Measurements from ENCODE around the gene ARHGAP28. TPM values are rescaled to one million over a fixed set of nuclear protein-coding genes. Genes with fewer than 3 reads are reported as not detected.

ARHGAP28 gene
- total RNA-seq, 4 donors from 2014 or later, result 1.0 to 39.0 (median 8.7) TPM

- H3K4me1 ChIP-seq, result no peaks in the 10 kb centered on the region
- DNase-seq, result no peak
- no peak overlapping the region for H3K4me3 ChIP-seq
- no peak for TF ChIP-seq CTCF (IDR thresholded peaks at IDR 0.05)
- TF ChIP-seq POLR2A (IDR thresholded peaks at IDR 0.05), result no peak
- no peaks in the 10 kb centered on the region for H3K36me3 ChIP-seq
- H3K27me3 ChIP-seq, result no peaks in the 10 kb centered on the region
- intact Hi-C loops (cut with DNase I; ENCODE audit: low total_unique reads), result no loop called here
- H3K27ac ChIP-seq, result no peak overlapping the region
- H3K9me3 ChIP-seq, result no peaks in the 10 kb centered on the region
These were observed 210.5 kb downstream of the ARHGAP28 start for GRCh38 chr18:6939972-6940371.

GRCh38 chr18:6940451-6940850, 210.9 kb downstream of the ARHGAP28 start:
- no peaks in the 10 kb centered on the region for H3K4me1 ChIP-seq
- H3K9me3 ChIP-seq, result no peaks in the 10 kb centered on the region
- H3K36me3 ChIP-seq, result no peaks in the 10 kb centered on the region
- H3K27ac ChIP-seq, result no peak overlapping the region
- no peak for DNase-seq
- intact Hi-C loops (cut with DNase I; ENCODE audit: low total_unique reads), result no loop called here
- H3K27me3 ChIP-seq, result no peaks in the 10 kb centered on the region
- no peak overlapping the region for H3K4me3 ChIP-seq
- TF ChIP-seq POLR2A (IDR thresholded peaks at IDR 0.05) (no peak), CTCF (IDR thresholded peaks at IDR 0.05) (no peak)

- Histone ChIP-seq H3K4me3 (no peak overlapping the region), H3K27me3 (no peaks in the 10 kb centered on the region), H3K4me1 (no peaks in the 10 kb centered on the region), H3K27ac (no peak overlapping the region), H3K36me3 (no peaks in the 10 kb centered on the region), H3K9me3 (no peaks in the 10 kb centered on the region)
- no peak for TF ChIP-seq CTCF (IDR thresholded peaks at IDR 0.05)
- no peak for TF ChIP-seq POLR2A (IDR thresholded peaks at IDR 0.05)
- intact Hi-C loops (cut with DNase I; ENCODE audit: low total_unique reads), result no loop called here
- DNase-seq, result no peak
These were observed 212.5 kb downstream of the ARHGAP28 start for GRCh38 chr18:6941996-6942395.

GRCh38 chr18:6942742-6943141, 213.2 kb downstream of the ARHGAP28 start:
- TF ChIP-seq POLR2A (IDR thresholded peaks at IDR 0.05) (no peak), CTCF (IDR thresholded peaks at IDR 0.05) (no peak)
- intact Hi-C loops (cut with DNase I; ENCODE audit: low total_unique reads), result no loop called here
- Histone ChIP-seq H3K36me3 (no peaks in the 10 kb centered on the region), H3K4me3 (no peak overlapping the region), H3K27me3 (no peaks in the 10 kb centered on the region), H3K27ac (no peak overlapping the region), H3K4me1 (no peaks in the 10 kb centered on the region), H3K9me3 (no peaks in the 10 kb centered on the region)
- no peak for DNase-seq

GRCh38 chr18:6943143-6943542, 213.6 kb downstream of the ARHGAP28 start:
- Histone ChIP-seq H3K9me3 (no peaks in the 10 kb centered on the region), H3K27ac (no peak overlapping the region), H3K4me3 (no peak overlapping the region), H3K4me1 (no peaks in the 10 kb centered on the region), H3K36me3 (no peaks in the 10 kb centered on the region), H3K27me3 (no peaks in the 10 kb centered on the region)
- TF ChIP-seq POLR2A (IDR thresholded peaks at IDR 0.05) (no peak), CTCF (IDR thresholded peaks at IDR 0.05) (no peak)
- no peak for DNase-seq
- intact Hi-C loops (cut with DNase I; ENCODE audit: low total_unique reads), result no loop called here
